GM12874 (cell line): Measurements from ENCODE around the gene ST8SIA5.

ENCODE experiments used
- TF ChIP-seq, protein P1 (sequence below): IDR thresholded peaks from 2 replicates; pipeline ENCODE4 v1.5.1; 2011; ENCODE audit warnings: low read depth, mild to moderate bottlenecking, control low read depth, low read length, moderate library complexity; ENCODE audit not compliant: insufficient read depth

The ST8SIA5 gene, protein sequence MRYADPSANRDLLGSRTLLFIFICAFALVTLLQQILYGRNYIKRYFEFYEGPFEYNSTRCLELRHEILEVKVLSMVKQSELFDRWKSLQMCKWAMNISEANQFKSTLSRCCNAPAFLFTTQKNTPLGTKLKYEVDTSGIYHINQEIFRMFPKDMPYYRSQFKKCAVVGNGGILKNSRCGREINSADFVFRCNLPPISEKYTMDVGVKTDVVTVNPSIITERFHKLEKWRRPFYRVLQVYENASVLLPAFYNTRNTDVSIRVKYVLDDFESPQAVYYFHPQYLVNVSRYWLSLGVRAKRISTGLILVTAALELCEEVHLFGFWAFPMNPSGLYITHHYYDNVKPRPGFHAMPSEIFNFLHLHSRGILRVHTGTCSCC

DNA sequence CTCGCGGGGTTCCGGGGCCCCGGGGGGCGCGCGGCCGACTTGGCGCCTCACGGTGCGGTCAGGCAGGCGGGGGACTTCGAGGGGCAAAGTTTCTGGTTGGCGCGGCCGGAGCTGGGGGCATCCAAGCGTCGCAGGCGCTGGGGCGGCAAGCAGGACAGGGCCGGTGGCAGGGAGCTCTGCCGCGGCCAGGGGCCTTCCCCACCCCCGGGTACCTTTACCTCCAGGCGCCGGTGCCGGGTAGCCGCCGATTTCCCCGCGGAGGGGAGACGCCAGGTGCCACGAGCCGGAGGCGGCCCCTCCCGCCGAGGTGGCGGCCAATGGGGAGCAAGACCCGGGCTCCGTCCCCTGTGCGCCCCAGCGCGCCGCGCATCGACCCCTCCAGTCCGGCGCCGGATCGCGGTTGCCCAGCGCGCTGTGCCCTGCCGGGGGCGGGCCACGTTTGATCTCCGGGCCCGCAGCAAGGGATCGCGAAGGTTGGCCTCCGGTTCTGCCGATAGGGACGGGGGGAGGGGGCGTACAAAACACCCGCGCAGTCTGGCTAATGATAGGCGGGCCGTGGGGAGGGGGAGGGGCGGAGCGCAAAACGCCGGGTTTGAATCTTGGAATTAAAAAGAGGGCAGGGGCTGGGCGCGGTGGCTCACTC, at the start of gene ST8SIA5:
Gene ST8SIA5 (minus strand): TSS at position 495 of the 643 bp plus-strand sequence. CDS start 545 bp downstream, outside the sequence.
- TF ChIP-seq, protein P1, sequence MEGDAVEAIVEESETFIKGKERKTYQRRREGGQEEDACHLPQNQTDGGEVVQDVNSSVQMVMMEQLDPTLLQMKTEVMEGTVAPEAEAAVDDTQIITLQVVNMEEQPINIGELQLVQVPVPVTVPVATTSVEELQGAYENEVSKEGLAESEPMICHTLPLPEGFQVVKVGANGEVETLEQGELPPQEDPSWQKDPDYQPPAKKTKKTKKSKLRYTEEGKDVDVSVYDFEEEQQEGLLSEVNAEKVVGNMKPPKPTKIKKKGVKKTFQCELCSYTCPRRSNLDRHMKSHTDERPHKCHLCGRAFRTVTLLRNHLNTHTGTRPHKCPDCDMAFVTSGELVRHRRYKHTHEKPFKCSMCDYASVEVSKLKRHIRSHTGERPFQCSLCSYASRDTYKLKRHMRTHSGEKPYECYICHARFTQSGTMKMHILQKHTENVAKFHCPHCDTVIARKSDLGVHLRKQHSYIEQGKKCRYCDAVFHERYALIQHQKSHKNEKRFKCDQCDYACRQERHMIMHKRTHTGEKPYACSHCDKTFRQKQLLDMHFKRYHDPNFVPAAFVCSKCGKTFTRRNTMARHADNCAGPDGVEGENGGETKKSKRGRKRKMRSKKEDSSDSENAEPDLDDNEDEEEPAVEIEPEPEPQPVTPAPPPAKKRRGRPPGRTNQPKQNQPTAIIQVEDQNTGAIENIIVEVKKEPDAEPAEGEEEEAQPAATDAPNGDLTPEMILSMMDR = no peak

DNA sequence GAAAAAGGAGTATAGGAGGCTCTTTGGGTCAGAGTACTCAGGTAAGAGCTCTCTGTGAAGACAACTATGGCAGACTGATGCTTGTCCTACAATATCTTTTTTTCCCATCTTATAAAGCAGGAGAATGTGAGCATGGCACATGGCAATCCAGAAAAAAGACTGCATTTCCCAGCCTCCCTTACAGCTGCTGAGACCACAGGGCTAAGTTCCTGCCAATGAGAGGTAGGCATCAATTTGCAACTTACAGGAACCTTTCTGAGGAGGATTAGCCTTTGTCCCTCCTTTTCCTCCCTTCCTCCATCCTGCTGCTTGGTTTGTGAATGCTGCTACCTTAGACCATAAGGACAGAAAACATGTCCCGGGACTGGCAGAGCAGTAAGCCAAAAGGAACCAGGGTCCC, 37.8 kb upstream of the ST8SIA5 start:
- TF ChIP-seq, protein P1 = no peak

DNA sequence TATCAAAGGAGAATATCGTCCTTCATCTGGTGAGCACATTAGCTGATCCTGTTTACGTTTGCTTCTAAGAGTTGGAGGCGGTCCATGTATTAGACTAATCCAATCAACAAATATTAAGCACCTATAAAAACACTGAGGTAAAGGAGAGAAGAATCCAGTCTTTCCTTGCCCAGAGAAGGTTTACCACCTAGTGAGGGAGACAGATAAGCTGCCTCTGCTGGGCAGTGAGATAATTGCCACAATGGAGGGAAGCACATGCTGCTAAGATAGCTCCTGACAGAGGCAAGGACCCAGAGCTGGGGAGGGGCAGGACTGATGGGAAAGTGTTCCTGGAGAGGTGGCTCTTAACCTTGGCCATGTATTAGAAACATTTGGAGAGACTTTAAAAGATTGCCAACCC, 36.7 kb upstream of the ST8SIA5 start:
- TF ChIP-seq, protein P1 = no peak

DNA sequence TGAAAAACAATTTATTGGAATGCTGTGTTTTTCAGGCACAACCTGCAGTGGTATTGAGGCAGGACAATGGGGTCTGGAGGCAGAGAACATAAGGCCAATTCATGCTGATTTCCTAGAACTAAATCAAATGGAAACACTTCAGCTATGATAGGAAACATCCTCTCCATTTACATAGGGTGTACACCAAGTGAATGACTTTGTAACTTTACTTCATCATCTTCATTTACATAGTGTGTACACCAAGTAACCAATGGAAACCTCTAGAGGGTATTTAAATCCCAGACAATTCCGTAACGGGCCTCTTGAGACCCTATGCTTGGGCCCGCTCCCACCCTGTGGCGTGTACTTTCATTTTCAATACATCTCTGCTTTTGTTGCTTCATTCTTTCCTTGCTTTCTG, 32.2 kb upstream of the ST8SIA5 start:
- TF ChIP-seq, protein P1 = no peak

DNA sequence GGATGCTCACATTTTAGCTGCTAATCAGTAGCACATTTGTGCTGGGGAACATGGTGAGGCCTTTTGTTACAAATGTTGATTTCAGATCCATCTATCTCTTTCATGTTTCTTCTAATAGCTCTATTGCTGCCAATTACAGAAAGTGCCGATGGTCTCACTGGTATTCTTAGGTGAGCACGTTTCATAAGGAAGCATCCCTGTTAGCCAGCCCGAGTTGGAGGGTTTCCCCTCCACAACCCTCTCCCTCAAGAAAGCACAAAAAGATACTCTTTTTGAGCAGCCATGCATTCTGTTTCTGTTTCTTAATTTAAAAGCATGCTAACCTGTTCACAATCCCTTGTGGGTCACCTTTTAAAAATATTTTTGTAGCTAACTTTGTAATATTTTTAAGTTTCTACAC, 30.8 kb upstream of the ST8SIA5 start:
- TF ChIP-seq, protein P1 = no peak

DNA sequence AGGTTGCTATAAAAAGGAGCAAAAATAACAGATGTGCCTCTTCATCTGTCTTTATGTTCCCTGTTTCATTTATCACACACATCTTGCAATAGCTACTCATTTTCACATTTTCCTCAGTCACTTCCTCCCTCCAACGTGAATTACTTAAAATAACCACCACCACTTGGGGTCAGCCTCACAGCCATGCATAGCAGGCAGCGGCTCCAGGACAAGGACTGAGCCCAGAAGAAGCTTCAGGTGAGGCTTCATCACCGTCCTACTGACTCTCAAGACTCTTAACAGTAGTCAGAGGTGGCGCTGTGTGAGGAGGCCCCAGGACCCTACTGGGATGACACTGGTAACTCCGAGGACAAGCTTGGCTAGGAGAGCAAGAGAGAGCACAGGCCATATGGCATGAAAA, 15.5 kb upstream of the ST8SIA5 start:
- TF ChIP-seq, protein P1 = no peak

DNA sequence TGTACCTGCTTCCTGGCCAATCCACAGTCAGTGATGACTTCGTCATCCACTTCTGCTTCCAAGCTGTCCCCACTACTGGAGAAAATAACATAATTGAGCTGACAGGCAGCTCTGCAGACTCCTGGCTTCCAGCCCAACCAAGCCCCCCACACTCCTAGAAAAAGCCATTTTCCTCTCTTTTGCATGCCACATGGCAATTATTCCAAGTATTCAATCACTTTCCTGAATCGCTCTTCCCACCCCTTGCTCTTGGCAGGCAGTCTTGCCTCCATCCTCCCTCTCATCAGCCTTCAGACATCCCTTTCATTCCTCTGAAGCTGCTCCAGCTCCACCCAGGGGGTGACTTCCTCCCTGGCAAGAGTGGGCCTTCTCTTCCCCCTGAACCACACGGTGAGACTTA, 14.3 kb upstream of the ST8SIA5 start:
- TF ChIP-seq, protein P1 = no peak
